GM12872 (cell line): ENCODE data around the gene CFAP251.

Experiments
- CTCF ChIP-seq: IDR thresholded peaks from 3 replicates; pipeline ENCODE4 v1.5.1; 2011; ENCODE audit warnings: low read depth, mild to moderate bottlenecking, low read length, moderate library complexity; ENCODE audit not compliant: insufficient read depth

The CFAP251 gene

GRCh38 chr12:121955258-121956237, 37.2 kb downstream of the CFAP251 start:
- TF ChIP-seq CTCF: peak; percentile 65

- no peak for TF ChIP-seq CTCF
These were observed 39.6 kb downstream of the CFAP251 start for GRCh38 chr12:121957861-121958515.

GRCh38 chr12:121958541-121959240, 40.3 kb downstream of the CFAP251 start:
- no peak for TF ChIP-seq CTCF

- no peak for TF ChIP-seq CTCF
These were observed 42.1 kb downstream of the CFAP251 start for GRCh38 chr12:121960541-121960940.

- no peak for TF ChIP-seq CTCF
These were observed 42.9 kb downstream of the CFAP251 start for GRCh38 chr12:121961195-121961879.

GRCh38 chr12:121963341-121964018, 45.1 kb downstream of the CFAP251 start:
- no peak for TF ChIP-seq CTCF
